ENCODE measurements around the gene ACKR1.

DNA sequence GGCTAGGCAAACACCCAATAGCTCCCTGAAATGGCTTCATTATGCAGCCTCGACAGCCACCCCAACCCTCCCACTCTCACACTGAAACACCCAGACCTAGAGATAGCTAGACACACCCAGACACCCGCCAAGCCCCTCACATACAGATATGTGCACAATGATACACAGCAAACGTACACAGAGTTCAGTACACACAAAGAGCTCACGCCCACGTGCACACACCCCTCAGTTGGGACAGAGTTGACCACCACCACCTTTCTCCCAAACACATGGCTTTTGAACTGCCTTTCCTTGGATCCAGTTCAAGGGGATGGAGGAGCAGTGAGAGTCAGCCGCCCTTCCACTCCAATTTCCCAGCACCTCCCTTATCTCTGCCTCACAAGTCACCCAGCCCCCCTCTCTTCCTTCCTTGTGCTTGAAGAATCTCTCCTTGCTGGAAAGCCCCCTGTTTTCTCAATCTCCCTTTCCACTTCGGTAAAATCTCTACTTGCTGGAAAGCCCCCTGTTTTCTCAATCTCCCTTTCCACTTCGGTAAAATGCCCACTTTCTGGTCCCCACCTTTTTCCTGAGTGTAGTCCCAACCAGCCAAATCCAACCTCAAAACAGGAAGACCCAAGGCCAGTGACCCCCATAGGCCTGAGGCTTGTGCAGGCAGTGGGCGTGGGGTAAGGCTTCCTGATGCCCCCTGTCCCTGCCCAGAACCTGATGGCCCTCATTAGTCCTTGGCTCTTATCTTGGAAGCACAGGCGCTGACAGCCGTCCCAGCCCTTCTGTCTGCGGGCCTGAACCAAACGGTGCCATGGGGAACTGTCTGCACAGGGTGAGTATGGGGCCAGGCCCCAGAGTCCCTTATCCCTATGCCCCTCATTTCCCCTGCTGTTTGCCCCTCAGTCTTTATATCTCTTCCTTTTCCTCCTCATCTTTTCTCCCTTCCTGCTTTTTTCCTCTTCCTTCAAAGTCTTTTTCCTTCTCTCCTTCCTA is at the start of gene ACKR1:
- TF ChIP-seq POLR2A (IDR thresholded peaks at IDR 0.05) = no peak
- TF ChIP-seq, protein P1, sequence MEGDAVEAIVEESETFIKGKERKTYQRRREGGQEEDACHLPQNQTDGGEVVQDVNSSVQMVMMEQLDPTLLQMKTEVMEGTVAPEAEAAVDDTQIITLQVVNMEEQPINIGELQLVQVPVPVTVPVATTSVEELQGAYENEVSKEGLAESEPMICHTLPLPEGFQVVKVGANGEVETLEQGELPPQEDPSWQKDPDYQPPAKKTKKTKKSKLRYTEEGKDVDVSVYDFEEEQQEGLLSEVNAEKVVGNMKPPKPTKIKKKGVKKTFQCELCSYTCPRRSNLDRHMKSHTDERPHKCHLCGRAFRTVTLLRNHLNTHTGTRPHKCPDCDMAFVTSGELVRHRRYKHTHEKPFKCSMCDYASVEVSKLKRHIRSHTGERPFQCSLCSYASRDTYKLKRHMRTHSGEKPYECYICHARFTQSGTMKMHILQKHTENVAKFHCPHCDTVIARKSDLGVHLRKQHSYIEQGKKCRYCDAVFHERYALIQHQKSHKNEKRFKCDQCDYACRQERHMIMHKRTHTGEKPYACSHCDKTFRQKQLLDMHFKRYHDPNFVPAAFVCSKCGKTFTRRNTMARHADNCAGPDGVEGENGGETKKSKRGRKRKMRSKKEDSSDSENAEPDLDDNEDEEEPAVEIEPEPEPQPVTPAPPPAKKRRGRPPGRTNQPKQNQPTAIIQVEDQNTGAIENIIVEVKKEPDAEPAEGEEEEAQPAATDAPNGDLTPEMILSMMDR (IDR thresholded peaks at IDR 0.05) = no peak
- TF ChIP-seq EP300 (IDR thresholded peaks at IDR 0.05) = no peak
